ENCODE data around the gene CEP95. TPM values are rescaled to one million over a fixed set of nuclear protein-coding genes. Genes with fewer than 3 reads are reported as not detected.

The CEP95 gene
- total RNA-seq, result 10 to 100 TPM; 18.6 to 28.6 TPM

DNA sequence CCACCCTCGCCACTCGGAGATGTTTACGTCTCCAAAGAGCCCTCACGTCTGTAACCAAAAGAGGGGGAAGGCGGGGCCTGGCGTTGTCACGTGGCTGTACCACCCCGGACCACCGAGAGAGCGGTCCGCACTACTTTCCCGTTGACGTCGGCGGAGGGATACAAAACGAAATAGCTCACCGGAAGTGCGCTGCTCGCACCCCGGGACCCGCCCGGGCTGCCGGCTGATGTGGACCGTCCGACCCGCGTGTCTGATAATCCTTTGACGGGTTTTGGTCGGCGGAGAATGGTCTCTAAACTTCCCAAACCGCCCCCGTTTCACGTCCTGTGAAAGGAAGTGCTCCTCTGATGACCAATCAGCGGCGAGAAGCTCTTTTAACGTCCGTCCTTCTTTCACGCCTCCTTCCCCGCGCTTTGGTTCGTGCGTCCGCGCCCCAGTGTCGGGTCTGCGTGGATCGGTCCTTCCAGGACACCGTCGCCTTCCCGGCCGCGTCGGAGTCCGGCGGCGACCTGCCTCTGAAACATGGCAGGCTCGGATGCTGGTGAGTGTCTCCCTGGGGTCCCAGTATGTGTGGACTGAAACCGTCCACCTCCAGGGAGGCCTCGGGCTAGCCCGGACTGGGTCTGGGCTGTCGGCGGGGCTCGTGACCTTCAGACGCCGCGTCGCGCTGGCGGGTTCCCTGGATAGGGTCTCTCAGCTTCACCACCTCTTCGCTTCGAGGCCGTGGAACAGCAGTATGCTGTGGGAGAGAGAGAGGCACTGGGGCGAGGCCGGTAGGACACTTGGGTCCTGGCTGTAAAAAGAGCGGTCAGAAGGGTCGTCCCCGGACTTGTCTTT is at the start of gene CEP95:
Gene CEP95 (plus strand): TSS at position 402 of the 837 bp plus-strand sequence. CDS start 121 bp downstream, at position 523.

GRCh38 chr17:64496786-64497564 is 9.8 kb upstream of the CEP95 start, which contains the start of gene POLG2:
Gene POLG2 (minus strand): TSS chr17:64497054. CDS start chr17:64496968, 86 bp downstream.

GRCh38 chr17:64506201-64506575 is 589 bp upstream of the CEP95 start, which contains the start of gene DDX5:
Gene DDX5 (minus strand): TSS chr17:64506289. CDS start chr17:64506119, 170 bp downstream.

Small RNA genes within 50 kb of the gene (small RNA-seq; reads per million reads assigned to genes)
- gene AC009994.1, result 0 reads per million in 2 donors
- 0 reads per million in 2 donors for gene ATP5MFP4

Other genes starting within 250 kb of the CEP95 start
- 10 to 100 TPM; 25.8 to 35.3 TPM for gene TEX2, start 243.7 kb upstream of the CEP95 start, total RNA-seq
- under 1 TPM in 1 of 2 donors, not detected in 1; 1.00 TPM for gene PECAM1, start 116.1 kb upstream of the CEP95 start, total RNA-seq
- 1 to 10 TPM; 1.4 to 5.0 TPM for gene MILR1, start 57.9 kb upstream of the CEP95 start, total RNA-seq
- gene POLG2, start 9.9 kb upstream of the CEP95 start, total RNA-seq, result 1 to 10 TPM; 3.4 to 9.7 TPM
- 100 to 1,000 TPM; 232 to 278 TPM for gene DDX5, start 688 bp upstream of the CEP95 start, total RNA-seq
- 10 to 100 TPM; 16.5 to 19.6 TPM for gene SMURF2, start 155.3 kb downstream of the CEP95 start, total RNA-seq

All from melanocyte of skin (primary cell).